Measurements from ENCODE around the gene CDKAL1. TPM values are rescaled to one million over a fixed set of nuclear protein-coding genes. Genes with fewer than 3 reads are reported as not detected.

CDKAL1 gene
- total RNA-seq, 1 donor from 2014 or later: 13.4 TPM

GRCh38 chr6:21095462-21095861, 561.2 kb downstream of the CDKAL1 start:
- Histone ChIP-seq H3K27me3 (ENCODE audit: control insufficient read depth, insufficient read depth, low read length) (no peaks in the 10 kb centered on the region), H3K36me3 (ENCODE audit: control insufficient read depth, insufficient read depth, low read length) (no peaks in the 10 kb centered on the region), H3K4me3 (ENCODE audit: low read depth, low read length) (no peak overlapping the region)
- TF ChIP-seq CTCF (IDR thresholded peaks at IDR 0.05; ENCODE audit: insufficient read depth, low read length, severe bottlenecking): no peak
- no peak for DNase-seq (ENCODE audit: low read depth)
- FAIRE-seq: no peak

GRCh38 chr6:21098134-21098533, 563.9 kb downstream of the CDKAL1 start:
- H3K36me3 ChIP-seq (ENCODE audit: control insufficient read depth, insufficient read depth, low read length): no peaks in the 10 kb centered on the region
- no peaks in the 10 kb centered on the region for H3K27me3 ChIP-seq (ENCODE audit: control insufficient read depth, insufficient read depth, low read length)
- DNase-seq (ENCODE audit: low read depth) (no peak), FAIRE-seq (no peak)
- no peak for TF ChIP-seq CTCF (IDR thresholded peaks at IDR 0.05; ENCODE audit: insufficient read depth, low read length, severe bottlenecking)
- H3K4me3 ChIP-seq (ENCODE audit: low read depth, low read length): no peak overlapping the region

GRCh38 chr6:21098744-21099143, 564.5 kb downstream of the CDKAL1 start:
- FAIRE-seq: peak; percentile 50
- no peak for TF ChIP-seq CTCF (IDR thresholded peaks at IDR 0.05; ENCODE audit: insufficient read depth, low read length, severe bottlenecking)
- no peaks in the 10 kb centered on the region for H3K36me3 ChIP-seq (ENCODE audit: control insufficient read depth, insufficient read depth, low read length)

GRCh38 chr6:21099338-21100314, 565.4 kb downstream of the CDKAL1 start:
- Histone ChIP-seq H3K4me3 (ENCODE audit: low read depth, low read length) (no peak overlapping the region), H3K27me3 (ENCODE audit: control insufficient read depth, insufficient read depth, low read length) (no peaks in the 10 kb centered on the region), H3K36me3 (ENCODE audit: control insufficient read depth, insufficient read depth, low read length) (no peaks in the 10 kb centered on the region)
- TF ChIP-seq CTCF (IDR thresholded peaks at IDR 0.05; ENCODE audit: insufficient read depth, low read length, severe bottlenecking): no peak
- FAIRE-seq (no peak), DNase-seq (ENCODE audit: low read depth) (no peak)

More at GRCh38 chr6:21098744-21099143, 564.5 kb downstream of the CDKAL1 start:
- H3K27me3 ChIP-seq (ENCODE audit: control insufficient read depth, insufficient read depth, low read length): no peaks in the 10 kb centered on the region
- DNase-seq (ENCODE audit: low read depth): no peak
- H3K4me3 ChIP-seq (ENCODE audit: low read depth, low read length): no peak overlapping the region

- no peak for DNase-seq (ENCODE audit: low read depth)
- no peak for FAIRE-seq
- no peak for TF ChIP-seq CTCF (IDR thresholded peaks at IDR 0.05; ENCODE audit: insufficient read depth, low read length, severe bottlenecking)
- no peaks in the 10 kb centered on the region for H3K36me3 ChIP-seq (ENCODE audit: control insufficient read depth, insufficient read depth, low read length)
- H3K4me3 ChIP-seq (ENCODE audit: low read depth, low read length): no peak overlapping the region
- H3K27me3 ChIP-seq (ENCODE audit: control insufficient read depth, insufficient read depth, low read length): no peaks in the 10 kb centered on the region
Observed at GRCh38 chr6:21100991-21101390, 566.7 kb downstream of the CDKAL1 start.
